HG03457 (cell line): ENCODE results near the gene TPBGL.
"Not testable (repeated sequence)": the region's sequence is repeated elsewhere in the genome, so short reads cannot be mapped to it uniquely, and the experiment has no call there.

Experiments
- ATAC-seq: cut with Tn5 transposase; IDR thresholded peaks from one replicate; pipeline ENCODE4 v1.9.1; 2021; ENCODE audit warnings: moderate number of reproducible peaks; ENCODE audit not compliant: unreplicated experiment

Gene TPBGL

GRCh38 chr11:75269896-75270295 is 29.3 kb downstream of the TPBGL start:
- ATAC-seq, result no peak

DNA sequence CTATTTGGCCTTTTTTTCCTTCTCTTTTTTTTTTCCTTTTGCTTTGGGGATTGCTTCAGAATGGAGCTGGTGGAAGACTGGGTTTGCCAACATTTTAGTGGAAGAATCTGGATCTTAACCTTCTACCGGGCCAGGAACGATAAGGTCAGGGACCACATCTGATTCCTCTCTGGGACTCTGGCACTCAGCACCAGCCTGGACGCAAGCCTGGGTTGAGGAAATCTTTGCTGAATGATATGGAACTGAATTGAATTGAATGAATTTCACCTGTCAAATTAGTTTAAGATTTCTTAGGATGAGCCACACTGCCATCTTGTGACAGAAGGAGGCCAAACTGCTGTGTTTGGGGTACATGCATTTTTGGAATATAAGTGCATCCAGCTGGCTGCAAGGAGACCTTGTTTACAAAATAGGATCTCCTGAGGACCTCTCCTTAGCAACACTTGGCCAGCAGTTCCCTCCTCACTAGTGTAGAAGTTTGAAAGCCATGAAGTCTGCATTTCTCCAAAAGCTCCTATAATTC is 30.4 kb downstream of the TPBGL start:
- ATAC-seq, result no peak

GRCh38 chr11:75271730-75272129 is 31.2 kb downstream of the TPBGL start:
- no peak for ATAC-seq

DNA sequence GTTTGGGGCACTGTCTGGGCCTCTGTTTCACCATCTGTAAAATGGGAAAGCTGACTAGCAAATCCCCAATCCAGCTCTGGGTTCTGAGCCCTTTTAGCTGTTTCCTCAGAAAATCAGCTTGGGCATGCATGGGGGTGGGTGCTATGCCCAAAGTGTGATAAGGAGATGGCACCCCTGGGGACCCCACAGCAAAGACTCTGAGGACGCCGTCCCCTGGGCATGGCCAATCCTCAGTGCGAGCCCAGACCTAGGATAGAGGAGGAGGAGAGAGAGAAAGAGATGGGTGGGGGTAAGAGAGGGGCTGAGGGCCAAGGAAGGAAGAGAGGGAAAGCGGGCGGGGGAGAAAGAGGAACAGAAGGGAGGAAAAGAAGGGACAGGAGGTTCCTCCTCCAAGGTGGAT is 31.8 kb downstream of the TPBGL start:
- ATAC-seq, result no peak

DNA sequence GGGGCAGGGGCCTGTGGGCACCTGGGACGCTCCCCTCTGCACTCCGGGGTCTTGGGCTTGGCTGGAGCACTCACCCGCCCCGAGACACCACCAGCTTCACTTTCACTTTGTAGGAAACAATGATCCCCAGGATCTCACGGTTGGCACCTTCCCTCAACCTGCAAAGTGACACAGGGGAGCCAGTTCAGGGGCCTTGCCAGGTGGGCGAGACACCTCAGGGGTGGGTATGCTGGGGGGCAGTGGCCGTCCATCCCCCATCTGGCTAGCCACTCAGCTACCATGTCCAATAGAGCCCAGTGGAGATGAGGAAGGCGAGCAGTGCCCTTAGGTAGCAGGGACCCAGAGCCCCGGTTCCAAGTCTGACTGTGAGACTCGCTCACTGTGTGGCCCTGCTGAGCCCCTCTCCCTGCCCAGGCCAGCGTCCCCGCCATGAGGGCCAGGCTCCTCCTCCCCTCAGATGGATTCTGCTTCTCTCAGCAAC is 32.3 kb downstream of the TPBGL start:
- no peak for ATAC-seq

DNA sequence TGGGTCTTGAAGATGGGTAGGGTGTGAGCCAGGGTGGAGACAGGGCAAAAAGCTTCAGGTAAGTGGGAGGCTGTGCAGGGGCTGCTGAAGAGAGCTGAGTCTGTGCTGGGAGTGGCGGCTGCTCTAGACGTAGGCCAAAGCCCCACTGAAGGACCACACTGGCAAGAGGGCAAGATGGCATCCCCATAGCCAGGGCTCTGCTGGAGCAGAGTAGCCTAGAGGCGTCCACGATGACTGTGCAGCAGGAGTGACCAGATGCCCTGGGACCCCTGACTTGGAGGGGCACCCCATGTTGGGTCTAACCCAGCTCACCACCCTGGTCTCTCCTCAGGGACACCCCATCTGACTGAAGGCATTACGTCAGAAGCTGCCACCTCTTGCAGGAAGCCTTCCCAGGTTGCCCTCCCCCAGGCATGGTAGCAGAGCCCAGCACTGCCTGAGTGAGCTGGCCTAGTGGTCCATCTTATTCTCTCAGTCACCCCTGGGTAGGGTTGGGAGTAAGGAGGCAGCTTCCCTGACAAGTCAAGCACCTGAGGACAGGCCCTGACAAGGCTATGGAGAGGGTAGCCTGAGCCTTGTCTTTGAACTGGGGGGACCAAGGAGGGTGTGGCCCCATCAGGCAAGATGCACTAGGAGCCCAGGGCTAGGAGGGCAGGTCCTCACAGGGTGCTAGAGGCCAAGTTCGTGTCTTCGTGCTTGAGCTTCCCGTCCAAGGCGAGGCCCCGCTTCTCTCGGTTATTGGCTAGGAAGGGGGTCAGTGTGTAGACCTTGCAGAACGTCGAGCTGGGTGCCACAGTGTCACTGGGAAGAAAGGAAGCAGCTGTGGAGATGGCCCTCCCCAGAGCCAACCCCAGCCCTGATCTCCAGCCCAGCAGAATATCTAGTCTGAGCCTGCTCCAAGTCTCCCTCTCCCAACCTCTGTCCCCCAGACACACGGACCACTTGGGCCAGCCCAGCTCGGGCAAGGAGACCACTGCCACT is 33.1 kb downstream of the TPBGL start:
- no peak for ATAC-seq

DNA sequence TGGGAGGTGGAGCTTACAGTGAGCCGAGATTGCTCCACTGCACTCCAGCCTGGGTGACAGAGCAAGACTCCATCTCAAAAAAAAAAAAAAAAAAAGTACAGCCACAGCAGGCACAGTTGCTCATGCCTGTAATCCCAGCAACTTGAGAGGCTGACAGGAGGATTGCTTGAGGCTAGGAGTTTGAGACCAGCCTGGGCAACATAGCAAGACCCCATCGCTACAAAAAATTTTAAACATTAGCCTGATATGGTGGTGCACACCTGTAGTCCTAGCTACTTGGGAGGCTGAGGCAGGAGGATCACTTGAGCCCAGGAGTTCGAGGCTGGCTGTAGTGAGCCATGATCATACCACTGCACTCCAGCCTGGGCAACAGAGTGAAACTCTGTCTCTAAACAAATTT is 34.1 kb downstream of the TPBGL start:
- not testable (repeated sequence) for ATAC-seq

DNA sequence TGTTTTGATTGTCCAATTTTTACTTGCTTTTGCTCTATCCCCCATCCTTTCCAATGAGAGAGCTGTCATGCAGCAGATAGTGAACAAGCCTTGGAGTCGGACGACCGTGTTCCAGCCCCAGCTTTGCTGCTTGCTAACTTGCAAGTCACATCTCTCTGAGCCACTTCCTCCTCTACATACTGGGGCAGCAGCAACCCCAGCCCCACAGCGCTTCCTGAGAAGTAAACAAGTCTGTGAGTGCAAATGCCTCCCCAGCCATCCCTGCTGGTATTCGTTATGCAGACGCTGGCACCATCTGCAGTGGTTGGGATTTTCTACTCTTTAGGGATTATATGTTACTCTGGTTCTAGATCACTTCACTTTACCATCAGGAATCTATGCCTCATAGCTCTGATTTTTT is 35.0 kb downstream of the TPBGL start:
- no peak for ATAC-seq

DNA sequence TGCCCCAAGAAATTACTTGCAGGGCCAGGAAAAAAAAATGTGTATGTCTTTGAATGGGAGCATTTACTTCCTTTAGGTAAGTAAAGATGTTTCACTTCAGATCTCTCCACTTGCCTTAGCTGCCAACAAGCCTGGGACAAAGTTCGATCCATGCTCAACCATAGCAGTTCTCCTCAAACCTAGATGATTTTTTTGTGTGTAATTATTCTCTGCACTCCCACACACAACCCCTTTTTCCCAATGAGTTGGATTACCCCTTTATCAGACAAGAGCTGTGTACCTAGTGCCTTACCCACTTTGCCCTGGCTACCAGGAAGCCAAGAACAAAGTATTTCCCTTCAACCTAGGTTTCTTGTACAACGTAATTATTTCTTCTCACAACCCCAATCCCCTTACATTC is 35.6 kb downstream of the TPBGL start:
- no peak for ATAC-seq

DNA sequence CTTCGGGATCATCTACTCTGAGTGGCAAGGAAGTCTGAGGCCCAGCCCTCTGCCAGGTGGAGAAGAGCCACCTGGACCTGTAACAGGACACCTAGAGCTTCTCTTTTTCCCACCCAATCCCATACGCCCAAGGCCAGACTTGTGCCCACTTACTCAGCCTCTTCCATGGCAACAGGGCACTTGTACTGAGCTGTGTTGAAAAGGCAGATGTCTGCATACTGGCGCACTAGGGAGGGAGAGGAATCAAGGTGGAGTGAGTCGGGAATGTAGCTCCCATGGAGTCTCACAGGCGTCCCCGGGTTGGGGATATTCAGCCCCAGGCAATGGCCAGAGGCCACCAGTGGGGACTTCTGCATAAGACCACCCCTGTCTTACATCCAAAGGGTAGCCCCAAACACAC is 36.1 kb downstream of the TPBGL start:
- ATAC-seq, result no peak

GRCh38 chr11:75277211-75277805 is 36.7 kb downstream of the TPBGL start:
- ATAC-seq, result no peak

DNA sequence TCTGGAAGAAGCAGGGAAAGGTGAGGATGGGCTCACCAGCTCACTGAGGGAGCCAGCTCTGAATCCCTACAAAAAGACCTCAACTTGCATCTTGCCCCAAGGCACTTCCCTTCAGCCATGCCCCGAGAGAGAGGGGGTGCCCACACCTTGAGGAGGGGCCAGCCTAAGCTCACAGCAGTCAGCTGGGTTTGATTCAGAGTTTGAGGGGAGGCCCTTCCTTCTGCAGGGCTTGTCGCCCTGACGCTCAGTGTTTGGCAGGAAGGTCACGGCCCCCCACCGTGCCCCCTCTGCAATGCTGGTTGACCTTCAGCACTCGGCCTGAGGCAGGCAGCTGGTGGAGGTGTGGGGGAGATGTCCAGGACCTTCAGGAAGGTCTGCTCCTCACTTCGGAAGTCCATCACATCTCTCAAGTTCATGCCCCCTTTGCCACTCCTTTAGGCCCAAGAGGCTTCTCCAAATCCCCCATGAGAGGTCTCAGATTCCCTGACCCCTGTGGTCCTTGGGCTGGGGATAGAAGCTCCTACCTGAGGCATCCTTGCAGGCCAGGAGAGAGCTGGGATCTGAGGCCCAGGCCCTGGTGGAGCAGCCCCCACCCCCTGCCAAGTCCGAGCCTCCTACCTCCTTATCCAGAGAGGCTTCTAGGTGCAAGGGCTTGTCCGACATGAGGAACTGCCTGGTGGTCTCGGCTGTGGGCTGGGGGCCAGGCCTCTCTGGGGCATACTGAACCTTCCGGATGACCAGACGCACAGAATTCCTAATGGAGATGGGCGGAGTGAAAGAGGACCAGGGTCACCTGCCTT is 37.6 kb downstream of the TPBGL start:
- no peak for ATAC-seq

DNA sequence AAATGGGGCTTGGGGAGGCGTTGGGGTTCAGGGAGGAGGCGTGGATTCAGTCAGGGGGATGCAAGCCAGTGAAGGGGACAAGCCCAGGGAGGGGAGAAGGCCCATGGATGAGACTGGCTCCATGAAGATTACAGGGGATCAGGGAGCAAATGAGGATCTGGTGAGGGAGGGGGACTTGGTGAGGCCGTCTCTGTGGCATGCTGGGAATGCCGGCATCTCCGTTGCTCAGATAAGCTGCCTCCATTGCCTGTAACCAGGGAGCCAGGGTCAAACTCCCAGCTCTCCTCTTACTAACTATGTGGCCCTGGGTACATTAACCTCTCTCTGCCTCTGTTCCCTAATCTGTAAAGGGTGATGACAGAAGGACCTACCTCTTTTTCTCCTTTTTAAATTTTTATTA is 38.7 kb downstream of the TPBGL start:
- no peak for ATAC-seq

DNA sequence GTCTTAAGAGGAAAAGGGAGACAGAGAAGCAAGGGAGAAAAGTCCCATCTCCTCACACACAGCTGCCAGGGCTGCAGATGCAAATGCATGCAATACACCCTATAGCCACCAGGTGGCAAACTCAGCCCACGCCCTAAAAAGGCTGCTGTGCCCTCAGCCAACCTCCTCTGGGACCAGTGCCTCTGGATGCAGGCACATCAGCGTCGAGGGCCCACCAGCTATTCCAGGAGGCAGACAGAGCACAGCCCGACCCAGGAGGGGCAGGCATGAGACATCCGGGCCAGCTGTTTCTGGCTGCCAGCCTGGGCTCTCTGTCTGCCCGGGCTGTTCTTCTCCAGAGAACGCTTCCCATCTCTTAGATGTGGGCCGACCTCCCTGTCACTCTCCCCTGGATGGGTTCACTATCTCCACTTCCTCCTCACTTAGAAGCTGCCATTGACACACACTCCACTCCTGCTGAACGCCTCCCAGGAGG is 39.7 kb downstream of the TPBGL start:
- no peak for ATAC-seq

DNA sequence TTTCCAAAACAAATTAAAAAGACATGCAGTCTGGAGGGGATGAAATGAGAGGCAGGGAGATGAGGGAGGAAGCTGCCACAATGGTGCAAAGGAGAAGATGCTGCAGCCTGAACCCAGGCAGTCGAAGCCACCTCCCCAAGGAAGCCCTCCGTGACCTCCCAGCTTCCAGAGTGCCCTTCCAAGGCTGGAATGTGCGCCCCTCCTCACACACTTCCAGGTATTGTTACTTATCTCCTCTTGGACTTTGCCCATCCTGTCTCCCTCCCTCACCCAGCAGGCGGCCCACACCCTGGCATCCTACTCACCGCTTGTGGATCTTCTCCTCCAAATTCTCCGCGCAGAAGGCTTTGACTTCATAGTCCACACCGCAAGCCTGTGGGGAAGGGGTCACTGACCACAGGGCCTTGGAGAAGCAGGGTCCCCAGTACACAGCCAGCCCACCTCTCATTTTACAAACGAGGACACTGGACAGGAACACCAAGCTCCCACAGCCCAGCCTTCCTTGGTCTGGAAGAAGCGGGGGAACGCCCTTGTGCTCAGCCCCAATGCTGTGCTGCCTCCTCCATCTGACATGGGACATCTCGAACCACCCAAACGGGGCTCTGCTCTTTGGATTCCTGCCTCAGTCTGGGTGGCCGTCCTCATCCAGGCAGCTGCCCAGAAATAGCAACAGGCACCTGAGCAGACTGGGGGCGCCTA is 40.3 kb downstream of the TPBGL start:
- ATAC-seq, result no peak

- no peak for ATAC-seq
Observed at GRCh38 chr11:75281469-75282095, 41.0 kb downstream of the TPBGL start.

GRCh38 chr11:75283391-75283931 is 42.9 kb downstream of the TPBGL start:
- no peak for ATAC-seq

DNA sequence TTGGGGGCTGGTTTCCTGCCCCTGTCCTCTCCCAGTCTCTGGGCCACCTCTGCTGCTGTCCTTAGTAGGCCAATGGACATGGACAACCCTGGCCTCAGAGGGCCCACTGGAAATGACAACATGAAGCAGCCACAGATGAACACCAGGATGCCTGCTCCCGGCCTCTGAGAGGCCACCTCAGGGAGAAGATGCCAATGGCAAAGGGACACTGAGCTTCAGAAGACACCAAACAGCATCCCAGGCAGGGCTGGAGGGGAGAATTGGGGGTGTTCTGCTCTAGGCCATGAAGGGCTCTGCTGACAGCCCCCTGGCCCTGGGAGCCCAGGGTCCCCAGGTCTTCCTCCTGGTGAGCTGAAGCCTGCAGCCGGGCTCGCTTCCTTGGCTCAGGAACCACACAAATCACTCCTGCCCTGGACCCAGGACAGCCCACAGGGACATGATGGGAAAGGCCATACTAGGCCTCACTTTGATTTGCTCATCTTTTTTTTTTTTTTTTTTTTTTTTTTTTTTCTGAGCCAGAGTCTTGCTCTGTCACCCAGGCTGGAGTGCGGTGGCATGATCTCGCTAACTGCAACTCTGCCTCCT is 45.3 kb downstream of the TPBGL start:
- no peak for ATAC-seq

DNA sequence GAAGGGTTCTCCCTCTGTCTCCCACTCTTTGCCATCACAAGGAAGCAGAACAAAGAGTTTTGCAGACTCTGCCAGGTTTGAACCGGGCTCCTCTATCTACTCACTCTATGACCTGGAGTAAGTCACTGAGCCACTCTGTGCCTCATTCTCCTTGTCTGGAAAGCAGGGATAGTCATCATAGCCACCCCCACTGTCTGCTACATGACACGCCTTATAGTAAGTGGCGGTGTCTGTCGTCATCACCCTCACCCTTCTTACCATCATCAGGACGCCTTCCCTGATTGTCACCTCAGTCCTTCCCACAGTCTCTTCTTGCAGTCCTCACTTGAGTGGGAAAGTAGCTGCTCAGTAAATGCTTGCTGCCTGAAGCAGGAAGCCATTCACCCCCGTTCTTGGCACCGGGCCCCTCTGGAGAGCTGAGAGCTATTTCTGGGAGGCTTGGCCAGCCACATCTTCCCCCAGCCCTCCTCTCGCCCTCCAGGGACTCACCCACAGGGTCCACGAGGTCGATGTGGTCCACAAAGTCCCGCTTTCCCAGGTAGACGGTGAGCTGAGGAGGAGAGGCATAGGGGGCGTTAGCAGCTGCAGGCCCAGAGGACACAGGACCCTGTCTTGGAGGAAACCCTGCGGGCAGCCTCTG is 46.4 kb downstream of the TPBGL start:
- no peak for ATAC-seq
